HG02678 (cell line): Measurements from ENCODE around the gene EIF3L.

Experiments used
- ATAC-seq: cut with Tn5 transposase; IDR thresholded peaks from one replicate; pipeline ENCODE4 v1.9.1; 2021; ENCODE audit warnings: mild to moderate bottlenecking, moderate library complexity; ENCODE audit not compliant: unreplicated experiment

The EIF3L gene

GRCh38 chr22:37850801-37851200 lies 1.6 kb downstream of the EIF3L start:
- ATAC-seq, result no peak

- ATAC-seq, result no peak
Measured at GRCh38 chr22:37852418-37852817, 3.2 kb downstream of the EIF3L start.

GRCh38 chr22:37854946-37855345 lies 5.7 kb downstream of the EIF3L start:
- no peak for ATAC-seq

GRCh38 chr22:37855462-37855861 lies 6.2 kb downstream of the EIF3L start:
- ATAC-seq, result no peak

- ATAC-seq, result no peak
Measured at GRCh38 chr22:37860796-37861421, 11.7 kb downstream of the EIF3L start.

GRCh38 chr22:37862570-37863325 lies 13.5 kb downstream of the EIF3L start:
- no peak for ATAC-seq

- no peak for ATAC-seq
Measured at GRCh38 chr22:37865510-37865909, 16.3 kb downstream of the EIF3L start.

GRCh38 chr22:37870273-37870672 lies 21.1 kb downstream of the EIF3L start:
- ATAC-seq, result no peak

- ATAC-seq, result no peak
Measured at GRCh38 chr22:37880668-37881440, 31.6 kb downstream of the EIF3L start.

GRCh38 chr22:37884420-37884819 lies 35.2 kb downstream of the EIF3L start:
- ATAC-seq, result no peak

GRCh38 chr22:37887584-37888378 lies 38.6 kb downstream of the EIF3L start:
- no peak for ATAC-seq

- ATAC-seq, result no peak
Measured at GRCh38 chr22:37891926-37892325, 42.7 kb downstream of the EIF3L start.

- ATAC-seq, result no peak
Measured at GRCh38 chr22:37892566-37893335, 43.5 kb downstream of the EIF3L start.

GRCh38 chr22:37893583-37893983 lies 44.4 kb downstream of the EIF3L start:
- ATAC-seq, result no peak

GRCh38 chr22:37894939-37895670 lies 45.9 kb downstream of the EIF3L start:
- no peak for ATAC-seq

- ATAC-seq, result no peak
Measured at GRCh38 chr22:37896181-37896592, 47.0 kb downstream of the EIF3L start.

GRCh38 chr22:37896939-37897338 lies 47.7 kb downstream of the EIF3L start:
- ATAC-seq, result no peak

- no peak for ATAC-seq
Measured at GRCh38 chr22:37897807-37898206, 48.6 kb downstream of the EIF3L start.

- no peak for ATAC-seq
Measured at GRCh38 chr22:37898441-37899181, 49.4 kb downstream of the EIF3L start.
